GM18526 (cell line): ENCODE data around the gene CSNK1G1.

ENCODE experiments used
- POLR2A ChIP-seq: IDR thresholded peaks from 3 replicates; pipeline ENCODE4 v1.6.1; 2011; ENCODE audit not compliant: insufficient read length; ENCODE audit errors: extremely low read depth

The CSNK1G1 gene

GRCh38 chr15:64314456-64314855 lies 41.5 kb downstream of the CSNK1G1 start:
- TF ChIP-seq POLR2A = no peak

DNA sequence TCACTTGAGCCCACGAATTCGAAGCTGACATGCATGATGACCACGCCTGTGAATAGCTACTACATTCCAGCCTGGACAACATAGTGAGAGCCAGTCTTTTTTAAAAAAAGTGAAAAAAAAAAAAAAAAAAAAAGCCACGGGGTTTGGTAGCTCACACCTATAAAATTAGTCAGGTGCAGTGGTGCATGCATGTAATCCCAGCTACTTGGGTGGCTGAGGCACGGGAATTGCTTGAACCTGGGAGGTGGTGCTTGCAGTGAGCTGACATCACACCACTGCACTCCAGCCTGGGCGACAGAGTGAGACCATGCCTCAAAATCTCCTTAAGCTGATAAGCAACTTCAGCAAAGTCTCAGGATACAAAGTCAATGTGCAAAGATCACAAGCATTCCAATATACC lies 44.4 kb downstream of the CSNK1G1 start:
- TF ChIP-seq POLR2A = no peak

- no peak for TF ChIP-seq POLR2A
These were observed 45.9 kb downstream of the CSNK1G1 start for GRCh38 chr15:64310036-64310435.

GRCh38 chr15:64305261-64305660 lies 50.7 kb downstream of the CSNK1G1 start:
- no peak for TF ChIP-seq POLR2A

DNA sequence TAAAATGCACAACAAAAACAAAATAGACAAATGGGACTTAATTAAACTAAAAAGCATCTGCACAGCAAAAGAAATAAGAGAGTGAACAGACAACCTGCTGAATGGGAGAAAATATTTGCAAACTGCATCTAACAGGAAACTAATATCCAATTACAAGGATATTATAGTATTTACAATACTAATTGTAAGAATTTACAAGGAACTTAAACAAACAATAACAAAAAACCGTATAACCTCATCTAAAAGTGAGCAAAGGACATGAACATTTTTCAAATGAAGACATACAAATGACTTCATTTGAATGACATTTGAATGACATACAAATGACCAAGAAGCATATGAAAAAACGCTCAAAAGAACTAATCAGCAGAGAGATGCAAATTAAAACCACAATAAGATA lies 66.4 kb downstream of the CSNK1G1 start:
- no peak for TF ChIP-seq POLR2A

DNA sequence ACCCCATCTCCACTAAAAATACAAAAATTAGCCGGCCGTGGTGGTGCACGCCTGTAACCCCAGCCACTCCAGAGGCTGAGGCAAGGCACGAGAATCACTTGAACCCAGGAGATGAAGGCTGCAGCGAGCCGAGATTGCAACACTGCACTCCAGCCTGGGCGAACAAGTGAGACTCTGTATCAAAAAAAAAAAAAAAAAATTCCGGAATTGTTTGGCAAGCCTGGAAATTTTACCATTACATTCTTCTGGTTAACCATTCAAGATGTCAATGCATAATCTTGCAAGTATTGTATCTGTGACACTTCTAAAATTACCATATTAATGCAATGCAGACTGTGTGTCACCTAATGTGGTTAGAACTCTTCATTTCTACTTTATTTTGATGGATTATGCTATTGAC lies 67.0 kb downstream of the CSNK1G1 start:
- TF ChIP-seq POLR2A = no peak

- no peak for TF ChIP-seq POLR2A
These were observed 67.4 kb downstream of the CSNK1G1 start for GRCh38 chr15:64288577-64288976.

GRCh38 chr15:64287953-64288352 lies 68.0 kb downstream of the CSNK1G1 start:
- TF ChIP-seq POLR2A = no peak

DNA sequence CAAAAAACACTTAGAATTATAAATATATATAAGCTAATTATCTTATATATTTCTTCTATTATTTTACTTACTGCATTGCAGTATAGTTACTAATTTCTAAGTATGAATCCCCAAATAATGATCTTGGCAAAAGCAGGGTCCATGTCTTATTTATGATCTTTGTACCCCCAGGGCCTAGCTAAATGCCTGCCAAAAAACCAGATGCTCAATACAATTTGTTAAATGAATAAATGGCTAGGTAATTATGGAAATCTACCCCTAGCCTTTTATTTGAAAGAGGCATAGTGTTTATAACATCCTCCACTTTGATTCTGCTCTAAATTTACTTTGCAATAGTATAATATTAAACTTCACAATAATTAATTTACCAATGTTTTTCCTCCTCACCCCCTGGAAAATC lies 69.5 kb downstream of the CSNK1G1 start:
- no peak for TF ChIP-seq POLR2A

DNA sequence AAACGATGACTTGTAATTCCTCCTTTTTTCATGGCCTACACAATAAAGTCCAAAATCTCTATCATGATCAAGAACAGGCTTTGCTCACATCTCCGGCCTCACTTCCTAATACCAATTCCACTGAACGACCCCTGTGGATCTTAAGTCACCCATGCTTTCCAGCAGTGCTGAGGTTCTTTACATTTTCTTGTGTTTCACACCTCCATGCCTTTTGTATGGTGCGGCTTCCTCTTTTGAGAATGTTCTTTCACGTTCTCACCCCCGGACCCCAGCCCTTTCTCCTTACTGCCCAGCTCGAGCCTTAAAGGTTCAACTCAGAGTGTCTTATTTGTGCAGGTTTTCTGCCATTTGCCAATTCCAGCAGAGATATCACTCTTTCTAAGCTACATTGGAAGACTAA lies 70.1 kb downstream of the CSNK1G1 start:
- no peak for TF ChIP-seq POLR2A

GRCh38 chr15:64285150-64285549 lies 70.8 kb downstream of the CSNK1G1 start:
- TF ChIP-seq POLR2A = no peak

DNA sequence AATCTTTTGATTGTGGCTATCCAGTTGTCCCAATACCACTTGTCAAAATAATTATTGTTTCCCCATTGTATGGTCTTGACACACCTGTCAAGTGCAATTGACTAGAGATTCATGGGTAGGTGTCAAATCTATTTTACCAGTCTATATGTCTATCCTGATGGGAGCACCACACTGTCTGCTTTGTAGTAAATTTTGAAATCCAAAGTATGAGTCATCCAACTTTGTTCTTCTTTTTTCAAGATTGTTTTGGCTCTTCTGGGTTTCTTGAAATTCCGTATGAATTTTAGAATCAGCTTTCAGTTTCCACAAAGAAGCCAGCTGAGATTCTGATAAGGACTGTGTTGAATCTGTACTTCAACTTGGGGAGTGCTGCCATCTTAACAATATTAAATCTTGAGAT lies 71.9 kb downstream of the CSNK1G1 start:
- TF ChIP-seq POLR2A = no peak

- no peak for TF ChIP-seq POLR2A
These were observed 73.3 kb downstream of the CSNK1G1 start for GRCh38 chr15:64282701-64283100.

DNA sequence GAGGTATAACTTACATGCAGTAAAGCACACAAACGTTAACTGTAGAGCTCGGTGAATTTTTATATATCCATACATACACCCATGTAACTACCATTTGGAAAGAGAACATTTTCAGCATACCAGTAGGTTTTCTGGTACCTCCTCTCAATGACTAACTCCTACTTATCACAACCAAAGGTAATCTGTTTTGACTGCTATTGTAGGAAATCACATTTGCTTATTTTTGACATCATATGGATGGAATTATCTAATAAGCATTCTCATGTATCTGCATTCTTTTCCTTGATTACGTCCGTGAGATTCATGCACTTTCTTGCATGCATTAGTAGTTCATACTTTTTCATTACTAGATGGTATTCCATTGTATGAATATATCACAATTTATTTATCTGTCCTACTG lies 76.8 kb downstream of the CSNK1G1 start:
- TF ChIP-seq POLR2A = no peak

GRCh38 chr15:64275934-64276333 lies 80.0 kb downstream of the CSNK1G1 start:
- TF ChIP-seq POLR2A = no peak

DNA sequence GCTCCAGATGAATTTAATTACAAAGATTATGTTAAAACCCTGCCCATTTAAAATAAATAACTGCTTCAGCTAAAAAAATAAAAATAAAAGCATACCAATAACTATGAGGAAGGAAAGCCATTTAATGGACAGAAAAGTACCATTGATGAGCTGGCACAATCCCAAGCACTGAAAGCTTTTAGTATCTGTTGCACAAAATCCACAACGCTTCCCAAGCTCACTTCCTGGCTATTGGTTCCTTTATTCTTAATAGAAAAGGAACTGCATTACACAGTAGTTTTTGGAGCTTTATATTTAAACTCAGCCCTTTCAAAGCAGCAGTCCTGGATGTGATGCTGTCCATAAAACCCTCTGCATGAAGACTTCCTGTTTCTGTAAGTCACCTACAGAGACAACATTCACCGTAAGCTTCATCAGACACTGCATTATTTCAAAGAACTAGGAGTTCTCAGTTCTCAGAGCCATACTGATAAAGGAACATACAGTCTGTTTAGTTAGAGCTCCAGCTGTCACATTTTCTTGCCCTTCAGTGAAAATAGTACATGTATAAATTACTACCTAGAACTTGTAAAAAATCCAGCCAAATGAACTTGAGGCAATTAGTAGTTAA lies 81.5 kb downstream of the CSNK1G1 start:
- TF ChIP-seq POLR2A = no peak

- TF ChIP-seq POLR2A = no peak
These were observed 88.5 kb downstream of the CSNK1G1 start for GRCh38 chr15:64267331-64267973.
